ENCODE measurements around the gene TCEAL1.

Gene TCEAL1

DNA sequence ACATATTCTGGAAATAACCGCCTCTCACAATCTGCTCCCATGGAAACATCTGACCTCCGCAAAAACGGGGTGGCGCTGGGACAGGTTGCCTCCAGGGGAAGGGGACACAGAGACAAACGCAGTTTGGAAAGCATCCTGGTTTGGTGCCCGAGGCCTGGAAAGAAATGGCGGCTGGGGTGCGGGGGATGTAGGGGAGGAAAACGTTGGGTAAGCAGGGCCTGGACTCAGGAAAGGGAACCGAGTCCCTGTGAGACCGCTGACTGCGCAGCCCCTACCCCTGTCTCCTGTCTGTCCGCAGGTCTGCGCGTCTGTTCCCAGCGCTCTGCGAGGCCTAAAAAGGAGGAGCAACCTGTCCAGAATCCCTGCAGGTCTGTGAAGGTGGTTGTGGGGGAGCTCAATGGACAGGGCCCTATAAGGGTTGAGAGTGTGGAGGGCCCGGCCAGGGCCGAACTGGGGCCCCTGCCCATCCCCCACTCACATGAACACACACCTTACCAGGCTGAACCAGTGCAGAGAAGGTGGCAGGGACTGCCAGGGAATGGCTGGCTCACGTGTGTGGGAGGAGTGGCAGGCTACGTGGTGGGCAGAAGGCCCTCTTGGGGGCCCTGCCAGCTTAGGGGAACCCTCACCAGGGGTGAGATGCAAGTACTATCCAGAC, 20.3 kb upstream of the TCEAL1 start:
- DNase-seq = no peak
- H3K4me3 ChIP-seq (ENCODE audit: insufficient read depth, low read depth, low read length, poor library complexity, severe bottlenecking) = peak overlapping the region; percentile 57
- peak overlapping the region; percentile 57 for H3K27ac ChIP-seq (ENCODE audit: insufficient read depth, low read length, poor library complexity, severe bottlenecking)
- H3K27me3 ChIP-seq (replicated peaks; ENCODE audit: control insufficient read depth, insufficient read depth, low read length, poor library complexity, severe bottlenecking) = no peaks in the 10 kb centered on the region
- H3K4me1 ChIP-seq (ENCODE audit: control insufficient read depth, insufficient read depth, low read length, poor library complexity, severe bottlenecking) = no peaks in the 10 kb centered on the region
- H3K9me3 ChIP-seq (ENCODE audit: control insufficient read depth, low read length) = no peaks in the 10 kb centered on the region
- H3K36me3 ChIP-seq (ENCODE audit: control insufficient read depth, insufficient read depth, low read length) = no peaks in the 10 kb centered on the region

DNA sequence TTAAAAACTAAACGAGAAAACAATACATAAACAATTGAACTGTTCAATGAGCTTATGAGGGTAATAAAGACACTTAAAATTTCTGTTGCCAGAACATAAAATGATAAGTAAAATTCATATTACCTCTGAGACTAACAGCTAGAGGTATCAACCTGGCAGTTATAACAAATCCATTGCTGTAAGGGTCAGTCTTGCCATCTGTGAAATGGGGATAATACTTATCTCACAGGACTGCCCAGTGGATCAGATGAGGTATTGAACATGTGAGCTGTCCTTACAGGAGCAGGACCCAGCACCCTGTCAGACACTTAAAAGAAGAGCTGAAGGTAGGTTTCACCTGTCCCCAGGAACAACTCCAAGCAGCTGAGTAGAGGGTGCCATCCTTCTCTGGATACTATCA, 18.5 kb upstream of the TCEAL1 start:
- no peak overlapping the region for H3K27ac ChIP-seq (ENCODE audit: insufficient read depth, low read length, poor library complexity, severe bottlenecking)
- H3K4me3 ChIP-seq (ENCODE audit: insufficient read depth, low read depth, low read length, poor library complexity, severe bottlenecking) = no peak overlapping the region
- no peaks in the 10 kb centered on the region for H3K27me3 ChIP-seq (replicated peaks; ENCODE audit: control insufficient read depth, insufficient read depth, low read length, poor library complexity, severe bottlenecking)
- no peaks in the 10 kb centered on the region for H3K36me3 ChIP-seq (ENCODE audit: control insufficient read depth, insufficient read depth, low read length)
- H3K4me1 ChIP-seq (ENCODE audit: control insufficient read depth, insufficient read depth, low read length, poor library complexity, severe bottlenecking) = no peaks in the 10 kb centered on the region
- H3K9me3 ChIP-seq (ENCODE audit: control insufficient read depth, low read length) = no peaks in the 10 kb centered on the region
- DNase-seq = no peak

DNA sequence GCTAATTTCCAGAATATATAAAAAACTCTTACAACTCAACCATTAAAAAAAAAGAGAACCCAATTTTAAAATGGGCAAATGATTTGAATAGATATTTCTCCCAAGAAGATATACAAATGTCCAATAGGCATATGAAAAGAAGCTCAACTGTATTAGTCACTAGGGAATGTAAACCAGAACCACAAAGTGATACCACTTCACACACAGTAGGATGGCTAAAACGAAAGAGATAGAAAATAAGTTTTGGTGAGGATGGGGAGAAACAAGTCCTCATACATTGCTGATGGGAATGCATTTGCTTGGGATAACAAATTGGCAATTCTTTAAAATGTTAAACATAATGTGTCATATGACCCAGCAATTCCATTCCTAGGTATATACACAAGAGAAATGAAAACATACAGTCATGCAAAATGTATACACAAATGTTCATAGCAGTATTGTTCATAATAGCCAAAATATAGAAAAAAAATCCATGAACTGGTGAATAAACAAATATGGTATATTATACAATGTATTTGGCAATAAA, 15.3 kb upstream of the TCEAL1 start:
- no peak overlapping the region for H3K27ac ChIP-seq (ENCODE audit: insufficient read depth, low read length, poor library complexity, severe bottlenecking)
- no peak overlapping the region for H3K4me3 ChIP-seq (ENCODE audit: insufficient read depth, low read depth, low read length, poor library complexity, severe bottlenecking)
- H3K27me3 ChIP-seq (replicated peaks; ENCODE audit: control insufficient read depth, insufficient read depth, low read length, poor library complexity, severe bottlenecking) = no peaks in the 10 kb centered on the region
- no peaks in the 10 kb centered on the region for H3K9me3 ChIP-seq (ENCODE audit: control insufficient read depth, low read length)
- H3K4me1 ChIP-seq (ENCODE audit: control insufficient read depth, insufficient read depth, low read length, poor library complexity, severe bottlenecking) = no peaks in the 10 kb centered on the region
- H3K36me3 ChIP-seq (ENCODE audit: control insufficient read depth, insufficient read depth, low read length) = no peaks in the 10 kb centered on the region
- DNase-seq = no peak

GRCh38 chrX:103614999-103615398, 13.8 kb upstream of the TCEAL1 start:
- H3K9me3 ChIP-seq (ENCODE audit: control insufficient read depth, low read length) = no peaks in the 10 kb centered on the region
- no peaks in the 10 kb centered on the region for H3K4me1 ChIP-seq (ENCODE audit: control insufficient read depth, insufficient read depth, low read length, poor library complexity, severe bottlenecking)
- H3K27me3 ChIP-seq (replicated peaks; ENCODE audit: control insufficient read depth, insufficient read depth, low read length, poor library complexity, severe bottlenecking) = no peaks in the 10 kb centered on the region
- no peak overlapping the region for H3K4me3 ChIP-seq (ENCODE audit: insufficient read depth, low read depth, low read length, poor library complexity, severe bottlenecking)
- H3K36me3 ChIP-seq (ENCODE audit: control insufficient read depth, insufficient read depth, low read length) = no peaks in the 10 kb centered on the region
- H3K27ac ChIP-seq (ENCODE audit: insufficient read depth, low read length, poor library complexity, severe bottlenecking) = no peak overlapping the region
- no peak for DNase-seq

DNA sequence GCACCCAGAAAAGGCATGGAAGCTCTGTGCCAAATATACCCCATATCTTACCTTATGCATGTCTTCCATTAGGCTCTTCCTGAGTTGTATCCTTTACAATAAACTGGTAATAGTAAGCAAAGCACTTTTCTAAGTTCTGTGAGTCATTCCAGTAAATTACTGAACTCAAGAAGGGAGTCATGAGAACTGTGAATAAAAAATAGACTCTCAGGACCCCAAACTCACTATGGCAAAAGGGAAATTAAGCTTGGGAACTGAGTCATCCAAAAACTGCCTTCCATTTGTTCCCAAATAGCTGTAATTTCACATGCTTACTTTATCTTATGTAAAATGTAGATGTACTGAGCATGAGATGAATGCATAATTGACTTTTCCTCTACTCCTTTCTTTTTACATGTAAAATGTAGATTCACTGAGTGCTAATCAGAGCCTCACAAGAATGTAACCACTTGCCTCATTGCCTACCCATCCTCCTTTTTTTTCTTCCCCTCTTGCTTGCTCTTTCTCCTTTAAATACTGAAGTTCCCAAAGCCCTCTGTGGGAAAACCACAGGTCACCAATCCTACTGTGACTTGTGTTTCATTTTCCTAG, 12.9 kb upstream of the TCEAL1 start:
- no peak overlapping the region for H3K27ac ChIP-seq (ENCODE audit: insufficient read depth, low read length, poor library complexity, severe bottlenecking)
- H3K4me1 ChIP-seq (ENCODE audit: control insufficient read depth, insufficient read depth, low read length, poor library complexity, severe bottlenecking) = no peaks in the 10 kb centered on the region
- no peaks in the 10 kb centered on the region for H3K27me3 ChIP-seq (replicated peaks; ENCODE audit: control insufficient read depth, insufficient read depth, low read length, poor library complexity, severe bottlenecking)
- DNase-seq = no peak
- no peaks in the 10 kb centered on the region for H3K9me3 ChIP-seq (ENCODE audit: control insufficient read depth, low read length)
- H3K4me3 ChIP-seq (ENCODE audit: insufficient read depth, low read depth, low read length, poor library complexity, severe bottlenecking) = no peak overlapping the region
- no peaks in the 10 kb centered on the region for H3K36me3 ChIP-seq (ENCODE audit: control insufficient read depth, insufficient read depth, low read length)

DNA sequence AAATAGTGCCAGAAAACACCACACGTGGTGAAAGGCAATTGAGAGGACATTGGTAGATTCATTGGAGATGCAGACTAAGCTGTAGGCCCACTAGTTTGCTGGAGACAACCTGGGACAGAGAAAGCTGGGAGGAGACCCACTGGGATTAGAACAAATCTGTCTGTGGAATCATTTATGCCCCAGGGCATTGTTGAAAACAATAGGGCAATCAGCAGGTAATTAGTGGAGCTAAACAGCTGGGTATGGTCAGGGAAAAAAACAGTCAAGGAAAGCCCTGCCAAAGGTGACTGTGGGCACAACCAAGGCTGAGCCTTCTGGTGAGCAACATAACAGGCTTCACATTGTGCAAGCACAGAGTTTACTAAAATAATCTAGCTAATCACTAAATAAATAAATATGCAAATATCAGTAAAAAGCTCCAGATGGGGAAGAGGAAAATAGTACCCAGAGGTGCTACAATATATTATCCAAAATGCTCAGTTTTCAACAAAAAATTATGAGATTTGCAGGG, 12.0 kb upstream of the TCEAL1 start:
- no peaks in the 10 kb centered on the region for H3K9me3 ChIP-seq (ENCODE audit: control insufficient read depth, low read length)
- no peaks in the 10 kb centered on the region for H3K27me3 ChIP-seq (replicated peaks; ENCODE audit: control insufficient read depth, insufficient read depth, low read length, poor library complexity, severe bottlenecking)
- H3K27ac ChIP-seq (ENCODE audit: insufficient read depth, low read length, poor library complexity, severe bottlenecking) = no peak overlapping the region
- no peaks in the 10 kb centered on the region for H3K36me3 ChIP-seq (ENCODE audit: control insufficient read depth, insufficient read depth, low read length)
- no peak for DNase-seq
- H3K4me1 ChIP-seq (ENCODE audit: control insufficient read depth, insufficient read depth, low read length, poor library complexity, severe bottlenecking) = no peaks in the 10 kb centered on the region
- no peak overlapping the region for H3K4me3 ChIP-seq (ENCODE audit: insufficient read depth, low read depth, low read length, poor library complexity, severe bottlenecking)

- Histone ChIP-seq H3K27me3 (replicated peaks; ENCODE audit: control insufficient read depth, insufficient read depth, low read length, poor library complexity, severe bottlenecking) (no peaks in the 10 kb centered on the region), H3K9me3 (ENCODE audit: control insufficient read depth, low read length) (no peaks in the 10 kb centered on the region), H3K4me3 (ENCODE audit: insufficient read depth, low read depth, low read length, poor library complexity, severe bottlenecking) (no peak overlapping the region), H3K27ac (ENCODE audit: insufficient read depth, low read length, poor library complexity, severe bottlenecking) (no peak overlapping the region), H3K4me1 (ENCODE audit: control insufficient read depth, insufficient read depth, low read length, poor library complexity, severe bottlenecking) (peaks cover 4% of the 10 kb centered on the region), H3K36me3 (ENCODE audit: control insufficient read depth, insufficient read depth, low read length) (no peaks in the 10 kb centered on the region)
- no peak for DNase-seq
Measured at GRCh38 chrX:103624111-103624510, 4.7 kb upstream of the TCEAL1 start.

- Histone ChIP-seq H3K36me3 (ENCODE audit: control insufficient read depth, insufficient read depth, low read length) (no peaks in the 10 kb centered on the region), H3K4me3 (ENCODE audit: insufficient read depth, low read depth, low read length, poor library complexity, severe bottlenecking) (no peak overlapping the region), H3K27me3 (replicated peaks; ENCODE audit: control insufficient read depth, insufficient read depth, low read length, poor library complexity, severe bottlenecking) (no peaks in the 10 kb centered on the region), H3K4me1 (ENCODE audit: control insufficient read depth, insufficient read depth, low read length, poor library complexity, severe bottlenecking) (peaks cover 4% of the 10 kb centered on the region), H3K9me3 (ENCODE audit: control insufficient read depth, low read length) (no peaks in the 10 kb centered on the region), H3K27ac (ENCODE audit: insufficient read depth, low read length, poor library complexity, severe bottlenecking) (no peak overlapping the region)
- no peak for DNase-seq
Measured at GRCh38 chrX:103626855-103627254, 1.9 kb upstream of the TCEAL1 start.

DNA sequence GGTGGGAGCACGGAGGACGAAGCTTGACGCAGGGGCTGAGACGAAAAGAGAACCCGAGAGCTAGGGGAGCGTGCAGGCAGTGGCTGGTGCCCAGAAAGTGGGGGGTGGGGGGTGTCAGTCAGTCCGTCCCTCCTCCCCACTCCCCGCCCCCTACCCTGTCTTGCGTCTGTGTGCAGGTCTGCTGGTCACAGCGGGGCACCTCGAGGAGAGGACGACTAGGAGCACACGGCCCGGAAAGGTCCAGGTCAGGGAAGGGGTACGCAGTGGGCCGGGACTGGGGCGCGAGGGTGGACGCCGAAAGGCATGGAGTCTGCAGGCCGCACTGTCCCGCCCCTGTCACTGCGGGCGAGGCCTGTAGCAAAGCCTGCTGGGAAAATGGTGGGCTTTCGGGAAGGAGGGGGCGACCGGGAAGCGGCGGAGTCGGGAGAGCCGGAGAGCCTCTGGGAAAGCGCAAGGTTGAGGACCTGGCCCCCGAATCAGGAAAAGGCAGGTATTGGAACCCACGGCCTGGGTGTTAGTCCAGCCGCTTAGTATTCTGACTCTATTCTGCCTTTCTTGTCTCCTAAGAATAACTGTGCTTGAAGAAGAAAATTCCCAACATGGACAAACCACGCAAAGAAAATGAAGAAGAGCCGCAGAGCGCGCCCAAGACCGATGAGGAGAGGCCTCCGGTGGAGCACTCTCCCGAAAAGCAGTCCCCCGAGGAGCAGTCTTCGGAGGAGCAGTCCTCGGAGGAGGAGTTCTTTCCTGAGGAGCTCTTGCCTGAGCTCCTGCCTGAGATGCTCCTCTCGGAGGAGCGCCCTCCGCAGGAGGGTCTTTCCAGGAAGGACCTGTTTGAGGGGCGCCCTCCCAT, 769 bp downstream of the TCEAL1 start:
- peak overlapping the region; percentile 39 for H3K27ac ChIP-seq (ENCODE audit: insufficient read depth, low read length, poor library complexity, severe bottlenecking)
- H3K4me1 ChIP-seq (ENCODE audit: control insufficient read depth, insufficient read depth, low read length, poor library complexity, severe bottlenecking) = peaks cover 4% of the 10 kb centered on the region
- DNase-seq = no peak
- H3K36me3 ChIP-seq (ENCODE audit: control insufficient read depth, insufficient read depth, low read length) = no peaks in the 10 kb centered on the region
- no peaks in the 10 kb centered on the region for H3K27me3 ChIP-seq (replicated peaks; ENCODE audit: control insufficient read depth, insufficient read depth, low read length, poor library complexity, severe bottlenecking)
- no peaks in the 10 kb centered on the region for H3K9me3 ChIP-seq (ENCODE audit: control insufficient read depth, low read length)
- H3K4me3 ChIP-seq (ENCODE audit: insufficient read depth, low read depth, low read length, poor library complexity, severe bottlenecking) = peak overlapping the region; percentile 64

DNA sequence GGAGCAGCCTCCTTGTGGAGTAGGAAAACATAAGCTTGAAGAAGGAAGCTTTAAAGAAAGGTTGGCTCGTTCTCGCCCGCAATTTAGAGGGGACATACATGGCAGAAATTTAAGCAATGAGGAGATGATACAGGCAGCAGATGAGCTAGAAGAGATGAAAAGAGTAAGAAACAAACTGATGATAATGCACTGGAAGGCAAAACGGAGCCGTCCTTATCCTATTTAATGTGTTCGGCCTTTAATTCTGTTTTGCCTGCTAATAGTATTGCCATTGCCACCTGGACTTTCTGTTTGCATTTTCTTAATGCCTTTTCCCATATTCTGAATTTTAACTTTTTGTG, 1.4 kb downstream of the TCEAL1 start:
- H3K27ac ChIP-seq (ENCODE audit: insufficient read depth, low read length, poor library complexity, severe bottlenecking) = no peak overlapping the region
- H3K4me1 ChIP-seq (ENCODE audit: control insufficient read depth, insufficient read depth, low read length, poor library complexity, severe bottlenecking) = peaks cover 4% of the 10 kb centered on the region

More for the DNA sequence above, 1.4 kb downstream of the TCEAL1 start:
- Histone ChIP-seq H3K9me3 (ENCODE audit: control insufficient read depth, low read length) (no peaks in the 10 kb centered on the region), H3K4me3 (ENCODE audit: insufficient read depth, low read depth, low read length, poor library complexity, severe bottlenecking) (peak overlapping the region; percentile 64), H3K27me3 (replicated peaks; ENCODE audit: control insufficient read depth, insufficient read depth, low read length, poor library complexity, severe bottlenecking) (no peaks in the 10 kb centered on the region), H3K36me3 (ENCODE audit: control insufficient read depth, insufficient read depth, low read length) (no peaks in the 10 kb centered on the region)
- DNase-seq = no peak
